Neutrophil (primary cell): ENCODE results near the gene ESPNL.

ENCODE experiments used
- H3K27ac ChIP-seq: fragments of 200-600 bp; sonication (generic); 2 replicates; pipeline ENCODE4 v1.5.1; 2016; ENCODE audit warnings: mild to moderate bottlenecking, moderate library complexity
- H3K27me3 ChIP-seq: fragments of 200-600 bp; sonication (generic); 2 replicates; pipeline ENCODE4 v1.6.0; 2016; ENCODE audit warnings: mild to moderate bottlenecking
- H3K36me3 ChIP-seq: fragments of 200-600 bp; sonication (generic); 2 replicates; pipeline ENCODE4 v1.5.1; 2017
- H3K4me1 ChIP-seq, 2 experiments: fragments of 200-600 bp in 1 of 2; sonication (generic) in 1 of 2; 1 replicate in 1 of 2; 2 replicates in 1 of 2; pipeline versions ENCODE4 v1.5.1 to v1.6.1; 2013 to 2016; ENCODE audit warnings: low read depth in 1 of 2, low read length in 1 of 2, mild to moderate bottlenecking in 1 of 2, moderate library complexity in 1 of 2; ENCODE audit not compliant: control insufficient read depth in 1 of 2, insufficient read depth in 1 of 2
- H3K4me3 ChIP-seq, 2 experiments: fragments of 200-600 bp in 1 of 2; sonication (generic) in 1 of 2; 1 replicate in 1 of 2; 2 replicates in 1 of 2; pipeline ENCODE4 v1.5.1; 2013 to 2016; ENCODE audit warnings: low read depth in 1 of 2, low read length in 1 of 2, mild to moderate bottlenecking in 1 of 2, moderate library complexity in 1 of 2
- H3K9me3 ChIP-seq: fragments of 200-600 bp; sonication (generic); 2 replicates; pipeline ENCODE4 v1.5.1; 2016
- CTCF ChIP-seq: fragments of 200-600 bp; sonication (generic); IDR thresholded peaks from 2 replicates; pipeline ENCODE4 v1.5.1; 2016; ENCODE audit warnings: antibody characterized with exemption

The ESPNL gene

GRCh38 chr2:238163481-238164198 is 63.5 kb downstream of the ESPNL start:
- peaks cover 2 to 10% of the 10 kb centered on the region in 2 experiments for H3K4me1 ChIP-seq
- no peak overlapping the region for H3K27ac ChIP-seq
- no peak overlapping the region for H3K4me3 ChIP-seq
- TF ChIP-seq CTCF = no peak
- H3K27me3 ChIP-seq = peaks cover 72% of the 10 kb centered on the region
- no peaks in the 10 kb centered on the region for H3K9me3 ChIP-seq
- peaks cover 25% of the 10 kb centered on the region for H3K36me3 ChIP-seq

- H3K27me3 ChIP-seq = peaks cover 59% of the 10 kb centered on the region
- H3K9me3 ChIP-seq = no peaks in the 10 kb centered on the region
- H3K4me3 ChIP-seq = no peak overlapping the region
- peaks cover 10 to 12% of the 10 kb centered on the region in 2 experiments for H3K4me1 ChIP-seq
- H3K27ac ChIP-seq = no peak overlapping the region
- no peak for TF ChIP-seq CTCF
- peaks cover 37% of the 10 kb centered on the region for H3K36me3 ChIP-seq
Observed at GRCh38 chr2:238164906-238165287, 64.8 kb downstream of the ESPNL start.

- H3K27ac ChIP-seq = no peak overlapping the region
- peaks cover 10 to 12% of the 10 kb centered on the region in 2 experiments for H3K4me1 ChIP-seq
- peaks cover 40% of the 10 kb centered on the region for H3K36me3 ChIP-seq
- TF ChIP-seq CTCF = no peak
- no peak overlapping the region for H3K4me3 ChIP-seq
- no peaks in the 10 kb centered on the region for H3K9me3 ChIP-seq
- H3K27me3 ChIP-seq = peaks cover 54% of the 10 kb centered on the region
Observed at GRCh38 chr2:238165288-238165921, 65.3 kb downstream of the ESPNL start.

- H3K4me1 ChIP-seq = peaks cover 10 to 12% of the 10 kb centered on the region in 2 experiments
Observed at GRCh38 chr2:238166391-238167343, 66.5 kb downstream of the ESPNL start.

More at GRCh38 chr2:238166391-238167343, 66.5 kb downstream of the ESPNL start:
- no peak for TF ChIP-seq CTCF
- Histone ChIP-seq H3K36me3 (peaks cover 51% of the 10 kb centered on the region), H3K27ac (no peak overlapping the region), H3K4me3 (no peak overlapping the region), H3K9me3 (no peaks in the 10 kb centered on the region), H3K27me3 (peaks cover 42% of the 10 kb centered on the region)
